HFF-Myc (cell line): ENCODE data around the gene NBEA.

Experiments used
- DNase-seq: peaks from one replicate; pipeline ENCODE4 v3.0.0-alpha.2; 2011; ENCODE audit warnings: low read depth; ENCODE audit errors: extremely low read depth
- H3K4me3 ChIP-seq: replicated peaks from 2 replicates; pipeline ENCODE4 v1.5.1; 2011; ENCODE audit warnings: low read depth, mild to moderate bottlenecking, control low read depth, low read length
- CTCF ChIP-seq: IDR thresholded peaks from 2 replicates; pipeline ENCODE4 v1.5.1; 2012; ENCODE audit warnings: mild to moderate bottlenecking, low read depth, low read length, control low read depth; ENCODE audit errors: missing control alignments

Gene NBEA

GRCh38 chr13:35484384-35484783, 542.3 kb downstream of the NBEA start:
- TF ChIP-seq CTCF, result no peak
- DNase-seq, result no peak
- no peak overlapping the region for H3K4me3 ChIP-seq

- no peak overlapping the region for H3K4me3 ChIP-seq
- TF ChIP-seq CTCF, result no peak
- no peak for DNase-seq
Observed at GRCh38 chr13:35485424-35485823, 543.4 kb downstream of the NBEA start.

GRCh38 chr13:35489050-35489449, 547.0 kb downstream of the NBEA start:
- TF ChIP-seq CTCF, result no peak
- H3K4me3 ChIP-seq, result no peak overlapping the region
- DNase-seq, result no peak

- TF ChIP-seq CTCF, result no peak
- no peak overlapping the region for H3K4me3 ChIP-seq
- no peak for DNase-seq
Observed at GRCh38 chr13:35496006-35496405, 553.9 kb downstream of the NBEA start.

- no peak overlapping the region for H3K4me3 ChIP-seq
- TF ChIP-seq CTCF, result no peak
- no peak for DNase-seq
Observed at GRCh38 chr13:35496761-35497386, 554.8 kb downstream of the NBEA start.

- no peak for TF ChIP-seq CTCF
Observed at GRCh38 chr13:35498231-35498630, 556.2 kb downstream of the NBEA start.

GRCh38 chr13:35499196-35499662, 557.2 kb downstream of the NBEA start:
- no peak for DNase-seq
- no peak for TF ChIP-seq CTCF

More at GRCh38 chr13:35498231-35498630, 556.2 kb downstream of the NBEA start:
- no peak overlapping the region for H3K4me3 ChIP-seq
- no peak for DNase-seq

More at GRCh38 chr13:35499196-35499662, 557.2 kb downstream of the NBEA start:
- H3K4me3 ChIP-seq, result no peak overlapping the region
